Rectal smooth muscle tissue (tissue), 1 donor: ENCODE results near the gene LAMTOR3.
"Not testable (repeated sequence)": the region's sequence is repeated elsewhere in the genome, so short reads cannot be mapped to it uniquely, and the experiment has no call there.

Experiments used
- H3K27ac ChIP-seq: one replicate; pipeline ENCODE4 v1.7.0; 2013; ENCODE audit warnings: low read depth, low read length, inconsistent platforms
- H3K27me3 ChIP-seq: one replicate; pipeline ENCODE4 v1.7.0; 2013; ENCODE audit warnings: low read length; ENCODE audit not compliant: control insufficient read depth, insufficient read depth
- H3K36me3 ChIP-seq: one replicate; pipeline ENCODE4 v1.7.0; 2013; ENCODE audit warnings: low read length; ENCODE audit not compliant: control insufficient read depth, insufficient read depth
- H3K4me1 ChIP-seq: one replicate; pipeline ENCODE4 v1.7.0; 2013; ENCODE audit warnings: low read length; ENCODE audit not compliant: control insufficient read depth, insufficient read depth
- H3K4me3 ChIP-seq: one replicate; pipeline ENCODE4 v1.7.0; 2013; ENCODE audit warnings: low read length
- H3K9ac ChIP-seq: one replicate; pipeline ENCODE4 v1.7.0; 2013; ENCODE audit warnings: low read length

The LAMTOR3 gene

DNA sequence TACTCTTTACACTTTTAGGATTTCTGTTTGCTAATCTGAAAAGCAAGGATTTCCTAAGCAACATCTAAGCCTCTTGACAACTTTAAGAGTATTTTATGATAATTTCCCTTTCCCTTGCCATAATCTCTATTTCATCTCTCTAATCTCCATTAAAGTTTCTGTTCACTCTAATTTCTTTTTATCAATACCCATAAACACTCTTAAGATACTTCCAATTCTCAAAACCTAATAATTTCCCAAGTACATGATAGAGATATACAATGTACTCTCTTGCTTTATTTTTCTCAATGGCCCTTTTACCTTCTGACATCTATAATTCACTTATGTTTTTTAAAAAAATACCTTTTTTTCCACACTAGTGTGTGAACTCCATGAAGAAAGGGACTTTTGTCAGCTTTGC is 50.8 kb downstream of the LAMTOR3 start:
- Histone ChIP-seq H3K4me3 (no peak overlapping the region), H3K27ac (no peak overlapping the region), H3K27me3 (no peaks in the 10 kb centered on the region), H3K36me3 (no peaks in the 10 kb centered on the region), H3K9ac (no peak overlapping the region), H3K4me1 (no peaks in the 10 kb centered on the region)

DNA sequence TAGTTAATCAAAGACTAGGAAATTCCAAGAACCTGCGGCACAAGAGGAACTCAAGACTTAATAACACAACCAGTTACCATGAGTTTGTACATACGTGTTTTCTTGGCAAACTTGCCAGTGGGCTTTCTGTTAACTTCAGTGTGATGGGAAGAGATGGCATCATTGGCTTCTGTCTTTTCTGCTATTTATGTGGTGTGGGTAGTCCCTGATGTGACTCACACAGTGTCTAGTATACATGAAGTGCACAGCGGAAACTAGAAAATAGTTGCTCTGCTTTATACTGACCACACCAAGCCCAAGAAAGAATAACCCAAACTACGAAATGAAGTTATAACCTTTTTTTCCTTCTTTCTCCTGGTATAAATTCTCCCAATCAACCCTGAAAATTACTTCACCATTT is 53.1 kb downstream of the LAMTOR3 start:
- Histone ChIP-seq H3K27ac (no peak overlapping the region), H3K9ac (no peak overlapping the region), H3K27me3 (no peaks in the 10 kb centered on the region), H3K4me3 (no peak overlapping the region), H3K4me1 (no peaks in the 10 kb centered on the region), H3K36me3 (no peaks in the 10 kb centered on the region)

DNA sequence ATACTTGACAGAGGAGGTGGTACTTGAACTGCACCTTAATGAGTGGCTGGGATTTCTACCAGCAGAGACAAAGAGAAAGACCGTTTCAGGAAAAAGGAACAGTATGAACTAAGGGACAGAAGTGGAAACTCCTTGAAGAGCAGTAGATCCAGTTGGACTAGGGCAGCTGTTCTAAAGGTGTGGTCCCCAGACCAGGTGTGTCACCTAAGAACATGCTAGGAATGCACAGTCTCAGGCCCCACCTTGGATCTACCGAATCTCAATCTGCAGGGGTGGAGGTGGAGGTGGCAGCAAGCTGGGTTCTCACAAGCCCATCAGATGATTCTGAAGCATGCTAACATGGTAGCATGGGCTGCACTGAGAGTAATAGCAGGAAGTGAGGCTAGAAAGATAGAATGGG is 55.3 kb downstream of the LAMTOR3 start:
- H3K36me3 ChIP-seq = no peaks in the 10 kb centered on the region
- H3K27ac ChIP-seq = no peak overlapping the region
- no peak overlapping the region for H3K9ac ChIP-seq
- no peaks in the 10 kb centered on the region for H3K4me1 ChIP-seq
- H3K27me3 ChIP-seq = no peaks in the 10 kb centered on the region
- H3K4me3 ChIP-seq = no peak overlapping the region

DNA sequence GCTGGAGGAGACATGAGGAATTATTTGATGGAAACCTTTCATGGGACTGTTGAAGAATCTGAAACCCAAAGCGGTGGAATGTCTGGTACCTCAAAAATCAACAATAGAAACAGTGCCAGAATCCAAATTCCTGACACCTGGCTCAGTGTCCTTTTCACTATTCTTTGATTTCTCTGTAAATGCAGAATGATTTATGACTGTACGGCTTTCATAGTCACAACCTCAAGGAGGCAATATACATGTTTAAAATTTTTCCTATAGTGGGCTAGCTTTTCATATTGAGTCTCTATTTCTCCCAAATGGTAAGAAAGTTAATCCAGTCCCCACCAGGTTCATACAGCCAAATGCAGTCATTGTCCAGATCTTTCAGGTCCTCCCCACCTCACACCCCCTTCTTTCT is 58.3 kb downstream of the LAMTOR3 start:
- Histone ChIP-seq H3K4me1 (peaks cover 2% of the 10 kb centered on the region), H3K27me3 (no peaks in the 10 kb centered on the region), H3K36me3 (no peaks in the 10 kb centered on the region), H3K27ac (no peak overlapping the region), H3K4me3 (no peak overlapping the region), H3K9ac (no peak overlapping the region)

DNA sequence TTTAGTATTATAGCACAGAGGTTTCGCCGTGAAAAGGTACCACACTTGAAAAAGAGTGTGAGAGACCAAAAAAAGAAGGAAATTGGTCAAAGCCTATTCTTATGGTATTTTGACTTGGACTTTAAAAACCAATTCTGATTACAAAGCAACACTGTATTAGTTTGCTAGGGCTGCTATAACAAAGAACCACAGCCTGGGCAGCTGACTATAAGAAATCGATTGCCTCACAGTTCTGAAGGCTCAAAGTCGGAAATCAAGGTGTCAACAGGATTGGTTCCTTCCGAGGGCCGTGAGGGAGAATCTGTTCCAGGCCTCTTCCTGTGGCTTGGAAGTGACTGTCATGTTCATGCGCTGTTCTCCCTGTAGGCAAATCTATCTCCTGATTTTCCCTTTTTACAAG is 59.7 kb downstream of the LAMTOR3 start:
- H3K4me3 ChIP-seq = no peak overlapping the region
- no peaks in the 10 kb centered on the region for H3K27me3 ChIP-seq

DNA sequence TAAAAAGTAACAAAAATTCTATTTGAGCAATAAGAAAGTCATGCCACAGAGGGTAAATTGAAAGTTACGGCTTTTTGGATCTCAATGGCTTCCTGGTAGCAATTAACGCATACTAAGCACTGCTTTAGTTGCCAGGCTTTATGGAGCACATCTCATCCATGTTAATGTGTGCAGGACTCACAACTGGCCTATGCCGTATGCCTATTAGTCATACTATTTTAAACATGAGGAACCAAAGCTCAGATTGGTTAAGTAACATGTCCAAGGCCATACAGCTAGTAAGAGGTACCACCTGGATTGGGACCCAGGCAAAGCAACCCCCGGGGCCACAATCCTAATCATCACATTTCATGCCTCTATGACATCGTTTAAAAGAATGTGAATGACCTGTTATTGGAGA is 60.5 kb downstream of the LAMTOR3 start:
- no peak overlapping the region for H3K27ac ChIP-seq
- no peak overlapping the region for H3K4me3 ChIP-seq
- H3K27me3 ChIP-seq = no peaks in the 10 kb centered on the region
- H3K36me3 ChIP-seq = no peaks in the 10 kb centered on the region
- no peak overlapping the region for H3K9ac ChIP-seq
- peaks cover 2% of the 10 kb centered on the region for H3K4me1 ChIP-seq

More for the DNA sequence above, 59.7 kb downstream of the LAMTOR3 start:
- Histone ChIP-seq H3K27ac (no peak overlapping the region), H3K9ac (no peak overlapping the region), H3K36me3 (no peaks in the 10 kb centered on the region), H3K4me1 (peaks cover 2% of the 10 kb centered on the region)

DNA sequence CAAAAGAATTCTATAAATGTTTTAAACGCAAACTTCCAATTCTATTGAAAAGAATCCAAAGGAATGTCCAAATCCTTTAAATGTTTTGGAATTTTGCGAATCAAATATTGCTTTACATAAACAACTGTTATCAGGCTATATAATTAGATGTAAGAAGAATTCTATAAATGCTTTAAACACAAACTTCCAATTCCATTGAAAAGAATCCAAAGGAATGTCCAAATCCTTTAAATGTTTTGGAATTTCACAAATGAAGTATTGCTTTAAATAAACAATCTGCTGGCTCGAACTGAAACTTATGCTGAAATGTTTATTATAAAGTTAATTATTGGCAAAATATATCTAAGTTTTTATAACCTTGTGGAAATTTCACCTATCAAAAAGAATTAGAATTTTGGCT is 61.5 kb downstream of the LAMTOR3 start:
- no peak overlapping the region for H3K9ac ChIP-seq
- H3K36me3 ChIP-seq = no peaks in the 10 kb centered on the region
- H3K4me1 ChIP-seq = peaks cover 2% of the 10 kb centered on the region
- H3K27ac ChIP-seq = no peak overlapping the region
- no peak overlapping the region for H3K4me3 ChIP-seq
- H3K27me3 ChIP-seq = no peaks in the 10 kb centered on the region

DNA sequence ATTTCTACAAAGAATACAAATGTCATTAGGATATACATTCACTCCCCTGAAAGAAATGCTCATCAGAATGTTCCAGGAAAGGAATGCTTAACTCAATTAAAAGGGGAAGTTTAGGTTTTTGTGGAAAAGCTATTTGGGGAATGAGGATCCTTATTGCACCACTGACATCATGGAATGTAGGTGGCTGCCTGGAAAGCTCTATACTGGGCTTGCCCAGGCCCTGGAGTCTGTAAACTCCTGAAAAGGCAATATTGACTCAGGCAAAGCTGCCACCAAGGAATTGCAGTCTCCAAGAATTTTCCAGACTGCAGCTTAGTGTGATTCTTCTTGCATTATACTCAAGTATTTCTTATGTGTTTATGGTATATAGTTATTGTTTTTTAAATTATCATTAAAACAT is 61.9 kb downstream of the LAMTOR3 start:
- H3K27ac ChIP-seq = no peak overlapping the region

DNA sequence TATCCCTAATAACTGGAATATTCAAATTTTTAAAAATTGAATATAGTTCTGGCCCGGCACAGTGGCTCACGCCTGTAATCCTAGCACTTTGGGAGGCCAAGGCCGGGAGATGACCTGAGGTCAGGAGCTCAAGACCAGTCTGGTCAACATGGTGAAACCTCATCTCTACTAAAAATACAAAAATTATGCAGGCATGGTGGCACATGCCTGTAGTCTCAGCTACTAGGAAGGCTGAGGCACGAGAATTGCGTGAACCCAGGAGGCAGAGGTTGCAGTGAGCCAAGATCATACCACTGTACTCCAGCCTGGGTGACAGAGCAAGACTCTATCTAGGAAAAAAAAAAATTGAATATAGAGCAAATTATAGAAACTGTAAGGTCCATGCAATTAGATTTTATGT is 64.2 kb downstream of the LAMTOR3 start:
- H3K4me3 ChIP-seq, H3K27me3 ChIP-seq, H3K36me3 ChIP-seq, H3K9ac ChIP-seq, H3K4me1 ChIP-seq, H3K27ac ChIP-seq: not testable (repeated sequence)

More for the DNA sequence above, 61.9 kb downstream of the LAMTOR3 start:
- Histone ChIP-seq H3K4me1 (peaks cover 2% of the 10 kb centered on the region), H3K36me3 (no peaks in the 10 kb centered on the region), H3K9ac (no peak overlapping the region), H3K27me3 (no peaks in the 10 kb centered on the region), H3K4me3 (no peak overlapping the region)

DNA sequence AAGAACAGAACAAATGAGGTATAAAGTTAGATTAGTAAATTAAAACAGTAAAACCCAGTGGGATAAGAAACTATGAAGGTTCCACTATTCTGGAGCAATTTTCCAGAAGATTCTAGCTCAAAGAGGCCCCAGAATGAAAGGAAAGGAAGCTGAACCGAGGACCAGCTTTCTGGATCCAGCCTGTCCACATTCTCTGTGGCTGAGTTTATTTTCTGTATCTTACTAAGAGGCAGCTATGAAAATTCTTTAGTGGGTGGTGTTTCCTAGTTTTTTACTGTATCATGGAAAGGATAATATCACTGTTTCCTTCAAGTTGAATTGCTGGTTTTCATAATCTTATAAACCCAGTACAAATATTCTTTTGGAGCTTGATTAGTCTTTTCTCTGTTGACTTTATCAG is 65.8 kb downstream of the LAMTOR3 start:
- Histone ChIP-seq H3K27me3 (no peaks in the 10 kb centered on the region), H3K4me1 (peaks cover 2% of the 10 kb centered on the region), H3K9ac (no peak overlapping the region), H3K4me3 (no peak overlapping the region), H3K27ac (no peak overlapping the region), H3K36me3 (no peaks in the 10 kb centered on the region)
